A172 (cell line): ENCODE data around the gene PTH2. TPM values are rescaled to one million over a fixed set of nuclear protein-coding genes. Genes with fewer than 3 reads are reported as not detected.
"Not testable (repeated sequence)": the region's sequence is repeated elsewhere in the genome, so short reads cannot be mapped to it uniquely, and the experiment has no call there.

Experiments
- DNase-seq: peaks from one replicate; pipeline ENCODE4 v3.0.0-alpha.2; 2015; ENCODE audit warnings: low spot score
- total RNA-seq: library from RNA; depleted of rRNA; stranded (reverse); fragments of >200 nt; shearing (Covaris generic); gene quantifications from 2 replicates; pipeline ENCODE4 v1.2.3, GENCODE V29; 2014; rRNA removed

PTH2 gene
- total RNA-seq, 1 experiment from 2014 or later: not detected

DNA sequence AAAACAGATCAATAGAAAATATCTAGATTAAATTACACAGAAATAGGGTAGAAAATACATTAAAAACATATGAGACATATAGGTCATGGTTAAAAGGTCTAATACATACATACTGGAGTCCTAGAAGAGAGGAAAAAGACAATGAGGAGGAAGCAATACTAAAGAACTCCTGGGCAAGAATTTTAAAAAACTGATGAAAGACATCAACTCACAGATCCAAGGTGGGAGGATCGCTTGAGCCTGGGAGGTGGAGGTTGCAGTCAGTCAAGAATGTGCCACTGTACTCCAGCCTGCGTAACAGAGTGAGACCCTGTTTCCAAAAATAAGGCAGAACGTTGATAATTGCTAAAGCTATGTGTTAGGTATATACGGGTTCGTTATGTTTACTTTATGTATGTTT lies 40.6 kb downstream of the PTH2 start:
- no peak for DNase-seq

DNA sequence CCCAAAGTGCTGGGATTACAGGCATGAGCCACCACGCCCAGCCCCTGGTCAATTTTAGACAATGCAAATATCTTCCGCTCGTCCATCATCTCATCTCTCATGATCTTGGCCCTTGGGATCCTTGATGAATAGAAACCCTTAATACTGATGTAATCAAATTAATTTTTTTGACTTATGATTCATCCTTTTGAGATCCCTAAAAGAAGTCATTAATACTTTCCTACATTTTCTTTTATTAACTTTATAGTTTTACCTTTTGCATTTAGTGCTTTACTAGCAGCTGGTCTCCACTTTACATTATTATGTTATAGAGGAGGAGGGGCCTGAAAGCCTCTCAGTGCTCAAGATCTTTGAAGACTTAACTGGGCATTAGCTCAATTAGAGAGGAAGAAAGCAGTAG lies 42.9 kb downstream of the PTH2 start:
- no peak for DNase-seq

DNA sequence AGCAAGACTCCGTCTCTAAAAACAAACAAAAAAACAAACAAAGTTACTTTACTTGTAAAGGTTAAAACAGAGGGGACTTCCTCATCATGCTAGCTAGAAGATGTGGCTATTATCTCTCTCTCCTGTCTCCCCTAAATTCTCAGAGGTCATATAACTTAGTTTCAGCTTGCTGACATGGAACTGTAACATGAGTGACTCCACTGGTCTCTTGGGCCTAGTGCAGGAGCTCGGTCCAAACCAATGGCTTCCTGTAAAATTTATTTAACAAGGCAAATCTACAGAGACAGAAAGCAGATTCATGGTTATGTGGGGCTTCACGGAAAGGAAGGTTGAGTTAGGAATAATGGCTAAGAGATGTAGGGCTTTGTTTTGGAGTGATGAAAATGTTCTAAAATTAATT lies 44.7 kb downstream of the PTH2 start:
- DNase-seq: no peak

DNA sequence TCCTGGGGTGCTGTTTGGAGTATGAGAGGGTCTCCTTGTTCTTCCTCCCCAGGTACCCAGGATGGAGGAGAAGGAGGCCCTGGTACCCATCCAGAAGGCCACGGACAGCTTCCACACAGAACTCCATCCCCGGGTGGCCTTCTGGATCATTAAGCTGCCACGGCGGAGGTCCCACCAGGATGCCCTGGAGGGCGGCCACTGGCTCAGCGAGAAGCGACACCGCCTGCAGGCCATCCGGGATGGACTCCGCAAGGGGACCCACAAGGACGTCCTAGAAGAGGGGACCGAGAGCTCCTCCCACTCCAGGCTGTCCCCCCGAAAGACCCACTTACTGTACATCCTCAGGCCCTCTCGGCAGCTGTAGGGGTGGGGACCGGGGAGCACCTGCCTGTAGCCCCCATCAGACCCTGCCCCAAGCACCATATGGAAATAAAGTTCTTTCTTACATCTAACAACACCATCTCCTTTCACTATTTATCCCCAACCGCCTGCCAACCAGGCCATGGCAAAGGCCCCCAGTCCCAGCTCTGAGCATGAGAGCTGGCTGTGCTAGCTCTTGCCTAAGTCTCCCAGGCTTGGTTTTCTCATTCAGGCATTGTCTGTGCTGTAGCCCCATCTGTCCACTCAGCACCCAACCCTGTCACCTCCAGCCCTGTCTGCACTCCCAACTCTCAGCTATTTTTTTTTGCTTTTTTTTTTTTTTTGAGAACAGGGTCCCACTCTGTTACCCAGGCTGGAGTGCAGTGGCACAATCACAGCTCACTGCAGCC lies 48.4 kb downstream of the PTH2 start:
- no peak for DNase-seq

DNA sequence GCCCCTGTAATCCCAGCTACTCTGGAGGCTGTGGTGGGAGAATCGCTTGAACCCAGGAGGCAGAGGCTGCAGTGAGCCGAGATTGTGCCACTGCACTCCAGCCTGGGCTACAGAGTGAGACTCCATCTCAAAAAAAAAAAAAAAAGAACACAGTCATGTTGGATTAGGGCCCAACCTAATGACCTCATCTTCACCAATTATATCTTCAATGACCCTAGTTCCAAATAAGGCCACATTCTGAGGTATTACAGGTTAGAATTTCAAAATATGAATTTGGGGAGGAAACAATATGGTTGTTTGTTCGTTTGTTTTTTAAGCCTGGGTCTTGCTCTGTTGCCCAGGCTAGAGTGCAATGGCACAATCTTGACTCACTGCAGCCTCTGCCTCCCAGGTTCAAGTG lies 50.1 kb downstream of the PTH2 start:
- DNase-seq: not testable (repeated sequence)

Other genes starting within 250 kb of the PTH2 start
- gene SLC6A16, start 98.2 kb downstream of the PTH2 start, total RNA-seq: not detected in 2 replicates
- not detected in 2 replicates for gene CD37, start 88.0 kb downstream of the PTH2 start, total RNA-seq
- gene TEAD2, start 61.0 kb downstream of the PTH2 start, total RNA-seq: 30.3 and 37.1 TPM in 2 replicates
- 0.21 TPM in 1 of 2 replicates, not detected in the other for gene DKKL1, start 59.6 kb downstream of the PTH2 start, total RNA-seq
- not detected in 2 replicates for gene KASH5, start 35.2 kb downstream of the PTH2 start, total RNA-seq
- not detected in 2 replicates for gene GFY, start 1.9 kb upstream of the PTH2 start, total RNA-seq
- 0.12 TPM in 1 of 2 replicates, not detected in the other for gene SLC17A7, start 18.1 kb upstream of the PTH2 start, total RNA-seq
- gene PIH1D1, start 28.4 kb upstream of the PTH2 start, total RNA-seq: 103 and 119 TPM in 2 replicates
- gene ALDH16A1, start 29.8 kb upstream of the PTH2 start, total RNA-seq: 41.6 and 47.0 TPM in 2 replicates
- 4.7 and 6.2 TPM in 2 replicates for gene FLT3LG, start 50.8 kb upstream of the PTH2 start, total RNA-seq
- gene RPL13A, start 64.2 kb upstream of the PTH2 start, total RNA-seq: 1,452 and 1,525 TPM in 2 replicates
- 2,104 and 3,140 TPM in 2 replicates for gene RPS11, start 73.0 kb upstream of the PTH2 start, total RNA-seq
- 0.17 and 0.77 TPM in 2 replicates for gene FCGRT, start 89.2 kb upstream of the PTH2 start, total RNA-seq
- 0.46 TPM in 1 of 2 replicates, not detected in the other for gene RCN3, start 104.6 kb upstream of the PTH2 start, total RNA-seq
- 131 and 142 TPM in 2 replicates for gene NOSIP, start 157.1 kb upstream of the PTH2 start, total RNA-seq
- gene PRRG2, start 157.9 kb upstream of the PTH2 start, total RNA-seq: 0.43 and 0.79 TPM in 2 replicates
- gene PRR12, start 167.7 kb upstream of the PTH2 start, total RNA-seq: 2.3 and 4.7 TPM in 2 replicates
- gene RRAS, start 216.7 kb upstream of the PTH2 start, total RNA-seq: 32.0 and 34.5 TPM in 2 replicates
- gene SCAF1, start 218.8 kb upstream of the PTH2 start, total RNA-seq: 28.8 and 31.9 TPM in 2 replicates
- 72.2 and 75.6 TPM in 2 replicates for gene IRF3, start 242.4 kb upstream of the PTH2 start, total RNA-seq
- 21.8 and 24.5 TPM in 2 replicates for gene BCL2L12, start 242.5 kb upstream of the PTH2 start, total RNA-seq